OCI-LY7 (cell line): ENCODE measurements around the gene RAB8B. TPM values are rescaled to one million over a fixed set of nuclear protein-coding genes. Genes with fewer than 3 reads are reported as not detected.

Source experiments
- BruUV-seq: library from RNA; stranded (reverse); fragments of 400-500 nt; replicated peaks from 2 replicates; lab custom pipeline; 2021; lab: Mats Ljungman, UMichigan
- CTCF ChIA-PET: fragments of 300-600 bp; sonication (Branson Sonifier 250); formaldehyde crosslinking; loops from one replicate; lab custom pipeline; 2022; ENCODE audit warnings: antibody characterized with exemption; ENCODE audit not compliant: unreplicated experiment; lab: Charles Lee
- POLR2A ChIA-PET: fragments of 300-600 bp; sonication (Branson Sonifier 250); formaldehyde crosslinking; loops from one replicate; lab custom pipeline; 2022; ENCODE audit warnings: antibody characterized with exemption; lab: Charles Lee
- DNase-seq: peaks from one replicate; pipeline ENCODE4 v3.0.0-alpha.2; 2015; ENCODE audit warnings: low spot score
- H2AFZ ChIP-seq: fragments of 200-600 bp; sonication (generic), shearing (Covaris generic); 2 replicates; pipeline ENCODE4 v1.6.1; 2014; ENCODE audit warnings: mild to moderate bottlenecking, antibody characterized with exemption, low read length, moderate library complexity
- H3K27ac ChIP-seq: fragments of 200-600 bp; sonication (generic); 2 replicates; pipeline ENCODE4 v1.5.1; 2014; ENCODE audit warnings: mixed run types, low read depth, mild to moderate bottlenecking, moderate library complexity, low read length, inconsistent platforms; ENCODE audit not compliant: poor library complexity, severe bottlenecking
- H3K36me3 ChIP-seq: fragments of 200-600 bp; sonication (generic); 2 replicates; pipeline ENCODE4 v1.6.1; 2014; ENCODE audit warnings: mild to moderate bottlenecking, antibody characterized with exemption, low read length, moderate library complexity, mixed read lengths; ENCODE audit not compliant: insufficient read depth
- H3K4me1 ChIP-seq: fragments of 200-600 bp; sonication (generic); 2 replicates; pipeline ENCODE4 v1.5.1; 2014; ENCODE audit warnings: mild to moderate bottlenecking, low read length; ENCODE audit not compliant: insufficient read depth, poor library complexity, severe bottlenecking
- H3K4me2 ChIP-seq: fragments of 200-600 bp; sonication (generic); 2 replicates; pipeline ENCODE4 v1.6.1; 2014; ENCODE audit warnings: mild to moderate bottlenecking, low read length
- H3K4me3 ChIP-seq: fragments of 200-600 bp; sonication (generic); 2 replicates; pipeline ENCODE4 v1.5.1; 2014; ENCODE audit warnings: mild to moderate bottlenecking, low read depth, low read length; ENCODE audit not compliant: poor library complexity, severe bottlenecking
- H3K79me2 ChIP-seq: fragments of 200-600 bp; sonication (generic); 2 replicates; pipeline ENCODE4 v1.6.1; 2016; ENCODE audit warnings: low read depth, mild to moderate bottlenecking, low read length, moderate library complexity, mixed read lengths; ENCODE audit not compliant: insufficient read depth
- H3K9me2 ChIP-seq: fragments of 200-600 bp; sonication (generic); 2 replicates; pipeline ENCODE4 v1.6.1; 2016; ENCODE audit warnings: mild to moderate bottlenecking, low read length, mixed read lengths; ENCODE audit not compliant: insufficient read depth
- H3K9me3 ChIP-seq: fragments of 200-600 bp; sonication (generic); 2 replicates; pipeline ENCODE4 v1.6.1; 2014; ENCODE audit warnings: mild to moderate bottlenecking, mixed run types, low read length, mixed read lengths
- H4K20me1 ChIP-seq: fragments of 200-600 bp; sonication (generic); 2 replicates; pipeline ENCODE4 v1.6.1; 2014; ENCODE audit warnings: mild to moderate bottlenecking, antibody characterized with exemption, low read length, moderate library complexity, mixed read lengths; ENCODE audit not compliant: insufficient read depth
- CTCF ChIP-seq: fragments of 200-600 bp; sonication (generic); conservative IDR thresholded peaks from 2 replicates; pipeline ENCODE4 v1.5.1; 2014; ENCODE audit warnings: mild to moderate bottlenecking, antibody characterized with exemption, low read length, moderate library complexity, mixed read lengths
- EZH2phosphoT487 ChIP-seq: fragments of 200-600 bp; sonication (generic); IDR thresholded peaks from 2 replicates; pipeline ENCODE4 v1.6.1; 2018; ENCODE audit warnings: low read depth, borderline replicate concordance, mild to moderate bottlenecking, mixed run types, antibody characterized with exemption, low read length, moderate library complexity, mixed read lengths
- intact Hi-C: fragments of 100-400 bp; cut with micrococcal nuclease; formaldehyde crosslinking; loops from one replicate; pipeline ENCODE4 v1.10.0; 2022; ENCODE audit not compliant: unreplicated experiment
- total RNA-seq, 2 experiments: library from RNA; depleted of rRNA in 1 of 2; stranded (reverse); fragments of >200 nt in 1 of 2; shearing (Covaris generic) in 1 of 2; gene quantifications; 2 replicates each; pipeline ENCODE4 v1.2.3, GENCODE V29; 2014 to 2022

RAB8B gene
- total RNA-seq, 2 experiments from 2014 or later = 4.9 to 18.6 TPM

GRCh38 chr15:63291507-63291906 is 102.1 kb downstream of the RAB8B start:
- H3K4me3 ChIP-seq = no peak overlapping the region
- intact Hi-C loops = no loop called here
- no peaks in the 10 kb centered on the region for H3K9me2 ChIP-seq
- H2AFZ ChIP-seq = no peak overlapping the region
- H3K36me3 ChIP-seq = no peaks in the 10 kb centered on the region
- H3K79me2 ChIP-seq = no peaks in the 10 kb centered on the region
- H3K9me3 ChIP-seq = no peaks in the 10 kb centered on the region
- POLR2A ChIA-PET = interaction anchor here (1.0 to 1.6 kb wide), 2 partner anchors 13 to 71 kb away, joined by 3 to 11 read pairs; partner anchors contain the start of gene APH1B
- BruUV-seq = no TSS peak
- no peak overlapping the region for H3K27ac ChIP-seq
- H3K4me1 ChIP-seq = no peaks in the 10 kb centered on the region
- TF ChIP-seq EZH2phosphoT487 (no peak), CTCF (no peak)
- no peak for DNase-seq
- no peaks in the 10 kb centered on the region for H4K20me1 ChIP-seq
- CTCF ChIA-PET = no interaction called here
- no peak overlapping the region for H3K4me2 ChIP-seq

GRCh38 chr15:63292241-63292640 is 102.8 kb downstream of the RAB8B start:
- POLR2A ChIA-PET = interaction anchor here (0.5 to 0.6 kb wide), 2 partner anchors 16 to 53 kb away, joined by 3 read pairs; no protein-coding TSS in a partner anchor
- CTCF ChIA-PET = no interaction called here

More at GRCh38 chr15:63292241-63292640, 102.8 kb downstream of the RAB8B start:
- no peaks in the 10 kb centered on the region for H4K20me1 ChIP-seq
- no peaks in the 10 kb centered on the region for H3K9me3 ChIP-seq
- no TSS peak for BruUV-seq
- H2AFZ ChIP-seq = no peak overlapping the region
- no peak overlapping the region for H3K4me3 ChIP-seq
- no peaks in the 10 kb centered on the region for H3K4me1 ChIP-seq
- TF ChIP-seq EZH2phosphoT487 = no peak
- no peak for TF ChIP-seq CTCF
- no peak overlapping the region for H3K4me2 ChIP-seq
- H3K9me2 ChIP-seq = no peaks in the 10 kb centered on the region
- H3K27ac ChIP-seq = no peak overlapping the region
- no peaks in the 10 kb centered on the region for H3K79me2 ChIP-seq
- H3K36me3 ChIP-seq = no peaks in the 10 kb centered on the region
- no peak for DNase-seq
- intact Hi-C loops = no loop called here
